Neural cell (in vitro differentiated cells): Measurements from ENCODE around the gene MBD3.
"Not testable (repeated sequence)": the region's sequence is repeated elsewhere in the genome, so short reads cannot be mapped to it uniquely, and the experiment has no call there.

Experiments
- CTCF ChIP-seq: fragments of 450-650 bp; IDR thresholded peaks from 2 replicates; pipeline ENCODE4 v1.5.1; 2014; ENCODE audit warnings: antibody characterized with exemption, mild to moderate bottlenecking, moderate library complexity; ENCODE audit not compliant: poor library complexity, severe bottlenecking
- EZH2 ChIP-seq: fragments of 200-600, 300-800 bp; shearing (Covaris generic), sonication (generic); IDR thresholded peaks from 2 replicates; pipeline ENCODE4 v1.6.1; 2014; ENCODE audit warnings: antibody characterized with exemption, low read length, borderline replicate concordance, mild to moderate bottlenecking; ENCODE audit not compliant: insufficient read depth, poor library complexity, severe bottlenecking
- REST ChIP-seq: IDR thresholded peaks from 2 replicates; pipeline ENCODE4 v1.6.1; 2012; ENCODE audit warnings: borderline replicate concordance

DNA sequence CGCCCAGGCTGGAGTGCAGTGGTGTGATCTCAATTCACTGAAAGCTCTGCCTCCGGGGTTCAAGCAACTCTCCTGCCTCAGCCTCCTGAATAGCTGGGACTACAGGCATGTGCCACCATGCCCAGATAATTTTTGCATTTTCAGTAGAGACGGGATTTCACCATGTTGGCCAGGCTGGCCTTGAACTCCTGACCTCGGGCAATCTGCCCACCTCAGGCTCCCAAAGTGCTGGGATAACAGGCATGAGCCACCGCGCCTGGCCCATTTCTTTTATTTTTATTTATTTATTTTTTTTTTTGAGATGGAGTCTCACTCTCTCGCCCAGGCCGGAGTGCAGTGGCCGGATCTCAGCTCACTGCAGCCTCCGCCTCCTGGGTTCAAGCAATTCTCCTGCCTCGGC lies 52.9 kb downstream of the MBD3 start:
- TF ChIP-seq CTCF, REST, EZH2: not testable (repeated sequence)
